ENCODE data around the gene ZNF219. TPM values are rescaled to one million over a fixed set of nuclear protein-coding genes. Genes with fewer than 3 reads are reported as not detected.

The ZNF219 gene
- total RNA-seq, 1 experiment from 2014 or later, result 84.5 TPM

DNA sequence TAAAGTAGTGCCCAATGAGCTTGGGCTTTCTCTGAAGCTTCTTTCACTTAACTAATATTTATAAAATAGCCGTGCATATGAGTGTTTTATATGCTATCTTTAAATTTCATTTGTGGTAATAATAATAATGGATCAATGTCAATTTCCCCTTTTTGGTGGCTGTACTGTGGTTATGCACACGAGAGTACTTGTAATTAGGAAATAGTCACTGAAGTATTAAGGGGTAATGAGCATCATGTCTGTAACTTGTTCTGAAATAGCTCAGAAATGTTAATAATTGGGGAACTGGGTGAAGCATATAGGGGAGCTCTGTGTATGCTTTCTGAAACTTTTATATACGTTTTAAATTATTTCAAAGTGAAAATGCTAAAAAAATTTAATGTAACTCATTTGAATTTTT is 47.9 kb downstream of the ZNF219 start:
- H4K91ac ChIP-seq (ENCODE audit: insufficient read length, low read depth, low read length), result no peak overlapping the region
- Mint-ChIP-seq H3K9me3 (no peaks in the 10 kb centered on the region), H3K27me3 (ENCODE audit: low read depth) (peaks cover 6% of the 10 kb centered on the region; the same call in 1 of the 2 replicates), H3K4me3 (no peak overlapping the region), H3K36me3 (ENCODE audit: insufficient read depth in 1 of 3, low read depth in 3 of 3) (no peaks in the 10 kb centered on the region), H3K4me1 (peaks cover 7 to 10% of the 10 kb centered on the region in 2 experiments), H3K27ac (no peak overlapping the region)
- no peak for DNase-seq
- WGBS (ENCODE audit: extremely low coverage, insufficient read length, low lambda C conversion rate), result no CpG with 5 or more reads among the region's 3 CpGs
- no peak overlapping the region for H2AK5ac ChIP-seq (ENCODE audit: insufficient read length, low read length)
- H2BK20ac ChIP-seq (ENCODE audit: low read depth, low read length, poor library complexity, severe bottlenecking), result no peak overlapping the region
- H3K27ac ChIP-seq (ENCODE audit: insufficient read length, low read depth, low read length), result no peak overlapping the region
- no peaks in the 10 kb centered on the region for H3K79me1 ChIP-seq (ENCODE audit: insufficient read depth, low read depth, low read length, poor library complexity, severe bottlenecking)
- H3K4me2 ChIP-seq (ENCODE audit: insufficient read depth, insufficient read length, low read length), result no peak overlapping the region
- no peak overlapping the region for H2BK12ac ChIP-seq (ENCODE audit: insufficient read length, low read depth, low read length)
- H4K20me1 ChIP-seq (ENCODE audit: control insufficient read depth, insufficient read depth, insufficient read length), result no peaks in the 10 kb centered on the region
- no peaks in the 10 kb centered on the region for H3K9me3 ChIP-seq (ENCODE audit: control insufficient read depth, low read depth, low read length)
- no peak overlapping the region for H3K4ac ChIP-seq (ENCODE audit: low read depth, low read length)
- no peaks in the 10 kb centered on the region for H3K23me2 ChIP-seq (ENCODE audit: insufficient read length, low read depth, low read length, poor library complexity, severe bottlenecking)
- no peak overlapping the region for H3K18ac ChIP-seq (ENCODE audit: insufficient read length, low read depth, low read length)
- no peak overlapping the region for H3K14ac ChIP-seq (ENCODE audit: insufficient read depth, low read length)
- H3K23ac ChIP-seq (ENCODE audit: insufficient read length, low read depth, low read length), result no peak overlapping the region
- H2BK5ac ChIP-seq (ENCODE audit: insufficient read length, low read length), result no peak overlapping the region
- H3K4me1 ChIP-seq (ENCODE audit: insufficient read depth, low read length), result no peaks in the 10 kb centered on the region; the same call in 1 of the 2 replicates
- no peaks in the 10 kb centered on the region for H3K79me2 ChIP-seq (ENCODE audit: insufficient read depth, low read length)
- H3T11ph ChIP-seq (ENCODE audit: low read length), result no peak overlapping the region
- H3K27me3 ChIP-seq (ENCODE audit: insufficient read depth, low read length), result no peaks in the 10 kb centered on the region
- no peak overlapping the region for H4K5ac ChIP-seq (ENCODE audit: insufficient read length, low read depth, low read length)
- H2BK120ac ChIP-seq (ENCODE audit: low read depth, low read length, poor library complexity, severe bottlenecking), result no peak overlapping the region
- no peak overlapping the region for H2AFZ ChIP-seq (ENCODE audit: low read length)
- no peak for TF ChIP-seq CTCF (conservative IDR thresholded peaks at IDR 0.05)
- H3K9ac ChIP-seq (ENCODE audit: extremely low read depth, insufficient read length, low read length), result no peak overlapping the region
- no peak overlapping the region for H2BK15ac ChIP-seq (ENCODE audit: low read depth, low read length)
- H4K8ac ChIP-seq (replicated peaks; ENCODE audit: insufficient read length, low read depth, low read length), result no peak overlapping the region
- H3K56ac ChIP-seq (ENCODE audit: insufficient read length, low read depth, low read length), result no peak overlapping the region

Measured in H9 (cell line).